GM23338 (cell line): ENCODE measurements around the gene NT5DC3. TPM values are rescaled to one million over a fixed set of nuclear protein-coding genes. Genes with fewer than 3 reads are reported as not detected.
A peak's percentile ranks its signal among the peaks of the same experiment; 100 is the strongest.

Source experiments
- ATAC-seq: fragments of 200-7000 bp; cut with Tn5 transposase; 3 replicates; pipeline ENCODE4 v1.9.1; 2020
- DNase-seq: peaks from one replicate; pipeline ENCODE4 v3.0.0-alpha.2; 2015; ENCODE audit warnings: low spot score
- H2AFZ ChIP-seq: fragments of 200-600 bp; sonication (generic); 2 replicates; pipeline ENCODE4 v1.8.0; 2016; ENCODE audit warnings: antibody characterized with exemption, mild to moderate bottlenecking, moderate library complexity
- H3F3A ChIP-seq: fragments of 200-600 bp; sonication (generic); replicated peaks from 2 replicates; pipeline ENCODE4 v1.8.0; 2017; ENCODE audit warnings: antibody characterized with exemption, mixed run types, low read depth
- H3K27ac ChIP-seq: fragments of 200-600 bp; sonication (generic); 2 replicates; pipeline ENCODE4 v1.6.1; 2016; ENCODE audit warnings: low read depth
- H3K27me3 ChIP-seq: fragments of 200-600 bp; sonication (generic); 2 replicates; pipeline ENCODE4 v1.8.0; 2016; ENCODE audit warnings: mild to moderate bottlenecking, mixed run types, moderate library complexity; ENCODE audit not compliant: insufficient read depth
- H3K36me3 ChIP-seq: fragments of 200-600 bp; sonication (generic); 2 replicates; pipeline ENCODE4 v1.8.0; 2016; ENCODE audit warnings: mild to moderate bottlenecking; ENCODE audit not compliant: insufficient read depth
- H3K4me1 ChIP-seq: fragments of 200-600 bp; sonication (generic); 2 replicates; pipeline ENCODE4 v1.8.0; 2016; ENCODE audit warnings: mild to moderate bottlenecking, moderate library complexity; ENCODE audit not compliant: insufficient read depth
- H3K4me2 ChIP-seq: fragments of 200-600 bp; sonication (generic); 2 replicates; pipeline ENCODE4 v1.7.1; 2017; ENCODE audit warnings: mixed run types
- H3K4me3 ChIP-seq: fragments of 200-600 bp; sonication (generic); 2 replicates; pipeline ENCODE4 v1.6.1; 2016; ENCODE audit warnings: mixed run types
- H3K79me2 ChIP-seq: fragments of 200-600 bp; sonication (generic); replicated peaks from 2 replicates; pipeline ENCODE4 v1.8.0; 2017; ENCODE audit warnings: mild to moderate bottlenecking; ENCODE audit not compliant: insufficient read depth
- H3K9me2 ChIP-seq: fragments of 200-600 bp; sonication (generic); 2 replicates; pipeline ENCODE4 v1.8.0; 2017; ENCODE audit not compliant: insufficient read depth
- H4K20me1 ChIP-seq: fragments of 200-600 bp; sonication (generic); replicated peaks from 2 replicates; pipeline ENCODE4 v1.8.0; 2017; ENCODE audit warnings: mild to moderate bottlenecking; ENCODE audit not compliant: insufficient read depth
- H3K27ac Mint-ChIP-seq: 2 replicates; pipeline ENCODE4 v1.8.0; 2020; ENCODE audit warnings: inconsistent platforms, mild to moderate bottlenecking, moderate library complexity, mixed read lengths
- H3K27me3 Mint-ChIP-seq: 3 replicates; pipeline ENCODE4 v1.8.0; 2022; ENCODE audit warnings: low read depth, mild to moderate bottlenecking, moderate library complexity, mixed read lengths, inconsistent platforms; ENCODE audit not compliant: insufficient read depth, poor library complexity
- H3K36me3 Mint-ChIP-seq: 3 replicates; pipeline ENCODE4 v1.8.0; 2021; ENCODE audit warnings: low read depth, mild to moderate bottlenecking, inconsistent platforms, moderate library complexity, mixed read lengths
- H3K4me1 Mint-ChIP-seq: 3 replicates; pipeline ENCODE4 v1.8.0; 2020; ENCODE audit warnings: mild to moderate bottlenecking, inconsistent platforms, mixed read lengths
- H3K4me3 Mint-ChIP-seq: 3 replicates; pipeline ENCODE4 v1.8.0; 2021; ENCODE audit warnings: moderate library complexity, mild to moderate bottlenecking, inconsistent platforms, mixed read lengths
- H3K9me3 Mint-ChIP-seq: 3 replicates; pipeline ENCODE4 v1.8.0; 2020; ENCODE audit warnings: moderate library complexity, mild to moderate bottlenecking, inconsistent platforms, mixed read lengths
- CREB1 ChIP-seq: fragments of 250-450 bp; sonication (Bioruptor Pico); IDR thresholded peaks from 2 replicates; pipeline ENCODE4 v1.5.0; 2020; ENCODE audit warnings: low read depth, mild to moderate bottlenecking, moderate library complexity
- EZH2 ChIP-seq: fragments of 200-600 bp; sonication (generic); IDR thresholded peaks from one replicate; pipeline ENCODE4 v1.8.0; 2017; ENCODE audit warnings: antibody characterized with exemption, mild to moderate bottlenecking, low read depth; ENCODE audit not compliant: unreplicated experiment
- EZH2phosphoT487 ChIP-seq: fragments of 200-600 bp; sonication (generic); IDR thresholded peaks from one replicate; pipeline ENCODE4 v1.8.1; 2018; ENCODE audit warnings: antibody characterized with exemption; ENCODE audit not compliant: unreplicated experiment
- JUNB ChIP-seq: IDR thresholded peaks from one replicate; pipeline ENCODE4 v1.6.1; 2016; ENCODE audit warnings: antibody characterized with exemption; ENCODE audit not compliant: unreplicated experiment
- NANOG ChIP-seq: IDR thresholded peaks from 2 replicates; pipeline ENCODE4 v1.6.1; 2016; ENCODE audit warnings: antibody characterized with exemption, borderline replicate concordance
- ZNF114 ChIP-seq: fragments of 250-450 bp; sonication (Bioruptor Pico); IDR thresholded peaks from 2 replicates; pipeline ENCODE4 v1.5.0; 2020; ENCODE audit warnings: mild to moderate bottlenecking, moderate library complexity
- ZNF462 ChIP-seq: fragments of 250-450 bp; sonication (Bioruptor Pico); IDR thresholded peaks from 2 replicates; pipeline ENCODE4 v1.5.0; 2020; ENCODE audit warnings: mild to moderate bottlenecking, moderate library complexity
- polyA plus RNA-seq: library from polyadenylated mRNA; unstranded; fragments of >200 nt; fragmentation: Nextera tagmentation; extraction: Ambion mirVana; gene quantifications from 2 replicates; pipeline ENCODE4 v1.2.1, GENCODE V29; 2016
- total RNA-seq: library from RNA; depleted of rRNA; stranded (reverse); fragments of >200 nt; shearing (Covaris generic); gene quantifications from 2 replicates; pipeline ENCODE4 v1.2.3, GENCODE V29; 2014
- TF ChIP-seq, protein P1 (sequence below), 2 experiments: fragments of 200-600 bp in 1 of 2; sonication (generic) in 1 of 2; conservative IDR thresholded peaks; 2 replicates each; pipeline versions ENCODE4 v1.5.1 to v1.6.1; 2016 to 2017; ENCODE audit warnings: antibody characterized with exemption in 2 of 2, low read depth in 2 of 2, mild to moderate bottlenecking in 2 of 2, moderate library complexity in 1 of 2
- TF ChIP-seq, protein P2 (sequence below): IDR thresholded peaks from 2 replicates; pipeline ENCODE4 v1.6.1; 2016; ENCODE audit warnings: antibody characterized with exemption

The NT5DC3 gene
- total and polyA plus RNA-seq, 2 experiments from 2014 or later, result 2.2 to 12.5 TPM

DNA sequence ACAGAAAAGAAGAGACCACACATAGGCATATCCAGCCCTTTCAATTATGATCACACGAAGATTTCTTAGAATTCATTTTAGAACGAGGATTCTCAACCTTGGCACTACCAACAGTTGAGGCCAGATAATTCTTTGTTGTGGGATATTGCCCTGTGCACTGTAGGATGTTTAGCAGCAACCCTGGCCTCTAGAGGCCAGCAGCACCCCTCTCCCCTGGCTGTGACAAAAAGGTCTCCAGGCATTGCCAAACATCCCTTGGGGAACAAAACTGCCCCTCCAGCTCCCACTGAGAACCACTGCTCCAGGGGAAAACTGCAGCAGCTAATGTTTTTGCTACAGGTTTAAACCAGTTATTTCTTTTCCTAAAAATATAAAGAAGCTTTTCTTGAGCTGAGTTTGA, 7.1 kb downstream of the NT5DC3 start:
- Histone ChIP-seq H3K4me2 (no peak overlapping the region), H3K27ac (no peak overlapping the region), H2AFZ (no peak overlapping the region), H3K79me2 (peaks cover 97% of the 10 kb centered on the region), H3F3A (no peaks in the 10 kb centered on the region), H3K27me3 (no peaks in the 10 kb centered on the region), H4K20me1 (peaks cover 12% of the 10 kb centered on the region), H3K36me3 (peaks cover 6% of the 10 kb centered on the region; the same call in 1 of the 2 replicates), H3K4me1 (no peaks in the 10 kb centered on the region; the same call in 1 of the 2 replicates), H3K4me3 (no peak overlapping the region), H3K9me2 (no peaks in the 10 kb centered on the region)
- ATAC-seq (peak; percentile 94), DNase-seq (peak; percentile 47)
- H3K36me3 Mint-ChIP-seq, result peaks cover 25% of the 10 kb centered on the region
- no peak overlapping the region for H3K4me3 Mint-ChIP-seq
- H3K9me3 Mint-ChIP-seq, result peaks cover 8% of the 10 kb centered on the region
- H3K4me1 Mint-ChIP-seq, result peaks cover 23% of the 10 kb centered on the region
- TF ChIP-seq EZH2phosphoT487 (no peak), NANOG (no peak)
- TF ChIP-seq, protein P1, sequence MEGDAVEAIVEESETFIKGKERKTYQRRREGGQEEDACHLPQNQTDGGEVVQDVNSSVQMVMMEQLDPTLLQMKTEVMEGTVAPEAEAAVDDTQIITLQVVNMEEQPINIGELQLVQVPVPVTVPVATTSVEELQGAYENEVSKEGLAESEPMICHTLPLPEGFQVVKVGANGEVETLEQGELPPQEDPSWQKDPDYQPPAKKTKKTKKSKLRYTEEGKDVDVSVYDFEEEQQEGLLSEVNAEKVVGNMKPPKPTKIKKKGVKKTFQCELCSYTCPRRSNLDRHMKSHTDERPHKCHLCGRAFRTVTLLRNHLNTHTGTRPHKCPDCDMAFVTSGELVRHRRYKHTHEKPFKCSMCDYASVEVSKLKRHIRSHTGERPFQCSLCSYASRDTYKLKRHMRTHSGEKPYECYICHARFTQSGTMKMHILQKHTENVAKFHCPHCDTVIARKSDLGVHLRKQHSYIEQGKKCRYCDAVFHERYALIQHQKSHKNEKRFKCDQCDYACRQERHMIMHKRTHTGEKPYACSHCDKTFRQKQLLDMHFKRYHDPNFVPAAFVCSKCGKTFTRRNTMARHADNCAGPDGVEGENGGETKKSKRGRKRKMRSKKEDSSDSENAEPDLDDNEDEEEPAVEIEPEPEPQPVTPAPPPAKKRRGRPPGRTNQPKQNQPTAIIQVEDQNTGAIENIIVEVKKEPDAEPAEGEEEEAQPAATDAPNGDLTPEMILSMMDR (conservative IDR thresholded peaks at IDR 0.05; ENCODE audit: low read depth in 2 of 2), result peak; percentile 42 to 47
- H3K27ac Mint-ChIP-seq, result no peak overlapping the region
- H3K27me3 Mint-ChIP-seq, result peaks cover 2% of the 10 kb centered on the region

- Histone ChIP-seq H3K79me2 (peaks cover 97% of the 10 kb centered on the region), H3K36me3 (peaks cover 6% of the 10 kb centered on the region; the same call in 1 of the 2 replicates), H4K20me1 (peaks cover 12% of the 10 kb centered on the region), H3F3A (no peaks in the 10 kb centered on the region), H3K4me1 (no peaks in the 10 kb centered on the region; the same call in 1 of the 2 replicates), H3K9me2 (no peaks in the 10 kb centered on the region), H3K27me3 (no peaks in the 10 kb centered on the region), H3K4me2 (no peak overlapping the region), H2AFZ (no peak overlapping the region), H3K4me3 (no peak overlapping the region), H3K27ac (no peak overlapping the region)
- no peak for ATAC-seq
- peaks cover 25% of the 10 kb centered on the region for H3K36me3 Mint-ChIP-seq
- H3K27ac Mint-ChIP-seq, result no peak overlapping the region
- H3K27me3 Mint-ChIP-seq, result peaks cover 4% of the 10 kb centered on the region
- H3K4me1 Mint-ChIP-seq, result peaks cover 20% of the 10 kb centered on the region
- H3K9me3 Mint-ChIP-seq, result peaks cover 8% of the 10 kb centered on the region
- TF ChIP-seq ZNF114 (CRISPR knock-in tag) (no peak), ZNF462 (CRISPR knock-in tag) (no peak), JUNB (no peak), CREB1 (no peak), EZH2 (no peak), NANOG (no peak)
- TF ChIP-seq, protein P2, sequence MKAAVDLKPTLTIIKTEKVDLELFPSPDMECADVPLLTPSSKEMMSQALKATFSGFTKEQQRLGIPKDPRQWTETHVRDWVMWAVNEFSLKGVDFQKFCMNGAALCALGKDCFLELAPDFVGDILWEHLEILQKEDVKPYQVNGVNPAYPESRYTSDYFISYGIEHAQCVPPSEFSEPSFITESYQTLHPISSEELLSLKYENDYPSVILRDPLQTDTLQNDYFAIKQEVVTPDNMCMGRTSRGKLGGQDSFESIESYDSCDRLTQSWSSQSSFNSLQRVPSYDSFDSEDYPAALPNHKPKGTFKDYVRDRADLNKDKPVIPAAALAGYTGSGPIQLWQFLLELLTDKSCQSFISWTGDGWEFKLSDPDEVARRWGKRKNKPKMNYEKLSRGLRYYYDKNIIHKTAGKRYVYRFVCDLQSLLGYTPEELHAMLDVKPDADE, result no peak
- no peak for DNase-seq
- H3K4me3 Mint-ChIP-seq, result no peak overlapping the region
These were observed 7.8 kb downstream of the NT5DC3 start for GRCh38 chr12:103833095-103833775.
